DOHH2 (cell line): ENCODE results near the gene PMAIP1.
"Not testable (repeated sequence)": the region's sequence is repeated elsewhere in the genome, so short reads cannot be mapped to it uniquely, and the experiment has no call there.

Experiments
- EZH2phosphoT487 ChIP-seq: fragments of 200-600 bp; sonication (generic); IDR thresholded peaks from 2 replicates; pipeline ENCODE4 v1.6.1; 2017; ENCODE audit warnings: borderline replicate concordance, mild to moderate bottlenecking, antibody characterized with exemption, low read length, moderate library complexity, mixed read lengths
- TF ChIP-seq, protein P1 (sequence below): fragments of 200-600 bp; sonication (generic); IDR thresholded peaks from one replicate; pipeline ENCODE4 v1.5.1; 2014; ENCODE audit warnings: antibody characterized with exemption, mild to moderate bottlenecking, low read depth, low read length; ENCODE audit not compliant: poor library complexity, severe bottlenecking

DNA sequence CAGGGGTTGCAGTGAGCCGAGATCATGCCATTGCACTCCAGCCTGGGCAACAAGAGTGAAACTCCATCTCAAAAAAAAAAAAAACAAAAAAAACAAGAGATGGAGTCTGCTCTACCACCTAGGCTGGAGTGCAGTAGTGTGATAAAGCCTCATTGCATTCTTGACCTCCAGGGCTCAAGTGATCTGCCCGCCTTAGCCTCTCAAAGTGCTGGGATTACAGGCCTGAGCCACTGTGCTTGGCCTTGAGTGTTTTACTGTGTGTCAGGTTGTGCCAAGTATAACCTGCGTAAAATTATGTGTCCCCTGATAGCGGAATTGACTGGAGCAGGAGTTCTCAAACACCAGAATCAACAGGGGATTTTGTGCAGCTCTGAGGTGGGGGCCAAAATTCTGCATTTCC, 45.8 kb upstream of the PMAIP1 start:
- TF ChIP-seq, protein P1, sequence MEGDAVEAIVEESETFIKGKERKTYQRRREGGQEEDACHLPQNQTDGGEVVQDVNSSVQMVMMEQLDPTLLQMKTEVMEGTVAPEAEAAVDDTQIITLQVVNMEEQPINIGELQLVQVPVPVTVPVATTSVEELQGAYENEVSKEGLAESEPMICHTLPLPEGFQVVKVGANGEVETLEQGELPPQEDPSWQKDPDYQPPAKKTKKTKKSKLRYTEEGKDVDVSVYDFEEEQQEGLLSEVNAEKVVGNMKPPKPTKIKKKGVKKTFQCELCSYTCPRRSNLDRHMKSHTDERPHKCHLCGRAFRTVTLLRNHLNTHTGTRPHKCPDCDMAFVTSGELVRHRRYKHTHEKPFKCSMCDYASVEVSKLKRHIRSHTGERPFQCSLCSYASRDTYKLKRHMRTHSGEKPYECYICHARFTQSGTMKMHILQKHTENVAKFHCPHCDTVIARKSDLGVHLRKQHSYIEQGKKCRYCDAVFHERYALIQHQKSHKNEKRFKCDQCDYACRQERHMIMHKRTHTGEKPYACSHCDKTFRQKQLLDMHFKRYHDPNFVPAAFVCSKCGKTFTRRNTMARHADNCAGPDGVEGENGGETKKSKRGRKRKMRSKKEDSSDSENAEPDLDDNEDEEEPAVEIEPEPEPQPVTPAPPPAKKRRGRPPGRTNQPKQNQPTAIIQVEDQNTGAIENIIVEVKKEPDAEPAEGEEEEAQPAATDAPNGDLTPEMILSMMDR, result not testable (repeated sequence)
- not testable (repeated sequence) for TF ChIP-seq EZH2phosphoT487
